GM19452 (cell line): ENCODE measurements around the gene ZNF385A.

Experiments
- ATAC-seq: cut with Tn5 transposase; IDR thresholded peaks from one replicate; pipeline ENCODE4 v1.9.1; 2021; ENCODE audit not compliant: unreplicated experiment

The ZNF385A gene

GRCh38 chr12:54384591-54385041, at the start of gene ZNF385A:
Gene ZNF385A (minus strand): TSS chr12:54384733. CDS start chr12:54384514, 219 bp downstream.
- peak; percentile 53 for ATAC-seq

DNA sequence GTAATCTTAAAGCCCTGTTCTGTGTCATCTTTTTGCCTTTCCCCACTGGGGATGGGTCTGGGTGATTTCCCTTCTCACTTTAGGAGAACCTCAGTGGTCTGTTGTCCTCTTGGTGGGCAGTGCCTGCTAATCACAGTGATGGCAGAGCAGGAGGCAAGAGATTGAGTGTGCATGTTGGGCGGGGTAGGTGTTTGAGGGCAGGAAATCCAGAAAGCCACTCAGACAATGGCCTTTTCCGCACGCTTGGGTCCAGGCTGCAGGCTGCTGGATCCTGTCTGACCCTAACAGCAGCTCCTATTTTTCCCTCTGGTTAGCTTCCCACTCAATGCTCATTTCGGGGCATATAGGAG, 48.3 kb upstream of the ZNF385A start:
- ATAC-seq: no peak

GRCh38 chr12:54431911-54432814, 47.6 kb upstream of the ZNF385A start:
- no peak for ATAC-seq

- ATAC-seq: no peak
Observed at GRCh38 chr12:54430471-54431069, 46.0 kb upstream of the ZNF385A start.

DNA sequence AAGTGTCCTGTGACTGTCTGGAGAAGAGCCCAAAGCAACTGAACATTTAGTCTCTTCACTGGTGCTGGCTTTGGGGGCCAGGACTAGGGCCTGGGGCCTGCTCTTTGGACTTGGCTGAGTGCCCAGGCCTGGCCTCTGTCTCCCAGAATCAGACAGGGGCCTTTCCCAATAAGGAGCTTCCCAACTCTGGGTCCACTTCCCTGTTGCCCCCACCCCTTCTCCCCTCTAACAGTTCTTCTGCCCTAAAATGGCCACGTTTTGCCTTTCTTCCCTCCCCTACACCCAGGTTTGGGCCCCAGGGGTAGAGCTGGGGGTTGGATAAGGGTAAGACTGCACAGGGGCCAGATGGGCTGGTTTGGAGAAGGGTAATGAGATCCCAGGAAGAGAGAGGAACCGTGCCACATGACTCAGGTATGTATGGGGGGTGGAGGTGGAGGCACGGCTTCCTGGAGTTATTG, 44.5 kb upstream of the ZNF385A start:
- ATAC-seq: no peak

GRCh38 chr12:54428050-54429013, 43.8 kb upstream of the ZNF385A start:
- ATAC-seq: no peak

GRCh38 chr12:54427106-54427505, 42.6 kb upstream of the ZNF385A start:
- ATAC-seq: no peak

DNA sequence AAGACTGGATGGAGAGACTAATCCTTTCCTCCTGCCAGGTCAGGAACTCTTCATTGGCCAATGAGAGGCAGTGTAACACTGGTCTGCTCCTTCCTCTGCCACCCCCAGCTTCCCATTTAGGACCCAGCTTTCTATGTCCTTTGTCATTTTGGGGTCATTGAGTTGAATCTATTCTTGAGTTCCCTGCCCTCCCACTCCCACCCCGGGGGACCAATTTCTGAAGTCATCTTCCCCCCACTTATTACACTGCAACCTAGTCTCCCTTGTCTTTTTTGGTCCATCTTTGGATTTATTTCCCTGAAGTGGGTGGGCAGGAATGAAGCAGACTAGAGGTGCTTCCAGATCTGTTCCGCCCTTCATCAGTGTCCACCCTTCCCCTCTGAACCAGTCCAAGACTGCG, 42.2 kb upstream of the ZNF385A start:
- ATAC-seq: no peak

DNA sequence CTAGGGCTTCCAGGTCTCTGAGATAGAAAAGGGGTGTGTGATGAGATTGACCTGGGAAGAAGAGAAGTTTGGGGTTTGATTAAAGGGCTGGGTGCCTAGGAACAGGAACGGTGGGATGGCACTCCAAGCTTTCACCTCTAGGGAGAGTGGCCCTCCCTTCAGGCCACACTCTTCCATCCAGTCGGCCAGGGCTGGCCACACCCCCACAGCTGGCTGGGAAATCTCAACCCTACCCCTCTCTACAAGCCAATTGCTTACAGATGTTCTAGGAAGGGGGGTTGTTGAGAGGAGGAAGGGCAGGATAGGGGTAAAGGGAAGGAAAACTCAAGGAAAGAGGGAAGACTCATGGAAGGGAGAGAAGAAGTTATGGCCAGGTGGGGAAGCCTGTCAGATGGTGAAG, 41.2 kb upstream of the ZNF385A start:
- ATAC-seq: no peak

DNA sequence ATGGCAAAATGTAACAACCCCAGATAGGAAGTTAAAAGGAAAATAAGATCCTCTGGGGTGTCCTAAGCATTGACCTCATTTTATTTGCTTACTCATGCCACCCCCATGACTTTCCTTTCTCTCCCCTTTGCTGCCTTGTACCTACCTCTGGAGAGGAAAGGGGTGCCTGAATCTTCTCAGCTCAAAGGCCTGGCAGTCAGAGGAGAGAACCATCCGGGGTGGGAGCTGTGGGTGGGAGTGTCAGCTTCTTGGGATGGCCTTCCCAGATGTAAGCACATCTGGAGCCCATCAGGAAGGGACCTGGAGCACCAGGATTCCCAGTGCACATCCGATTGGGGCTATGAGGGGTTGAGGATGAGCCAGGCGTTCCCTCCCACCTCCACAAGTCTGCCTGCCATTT, 39.7 kb upstream of the ZNF385A start:
- ATAC-seq: no peak

DNA sequence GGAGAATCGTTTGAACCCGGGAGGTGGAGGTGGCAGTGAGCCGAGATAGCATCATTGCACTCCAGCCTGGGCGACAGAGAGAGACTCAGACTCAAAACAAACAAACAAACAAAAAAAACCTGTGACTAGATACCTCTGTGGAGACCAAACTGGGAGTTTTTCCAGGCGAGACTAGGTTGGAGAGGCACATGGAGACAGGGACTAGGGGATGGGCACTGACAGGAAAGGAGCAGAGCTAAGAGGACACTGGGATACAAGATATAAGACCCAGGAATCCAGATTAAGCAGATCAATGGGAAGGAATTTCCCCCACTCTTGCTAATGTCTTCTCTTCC, 39.2 kb upstream of the ZNF385A start:
- no peak for ATAC-seq

DNA sequence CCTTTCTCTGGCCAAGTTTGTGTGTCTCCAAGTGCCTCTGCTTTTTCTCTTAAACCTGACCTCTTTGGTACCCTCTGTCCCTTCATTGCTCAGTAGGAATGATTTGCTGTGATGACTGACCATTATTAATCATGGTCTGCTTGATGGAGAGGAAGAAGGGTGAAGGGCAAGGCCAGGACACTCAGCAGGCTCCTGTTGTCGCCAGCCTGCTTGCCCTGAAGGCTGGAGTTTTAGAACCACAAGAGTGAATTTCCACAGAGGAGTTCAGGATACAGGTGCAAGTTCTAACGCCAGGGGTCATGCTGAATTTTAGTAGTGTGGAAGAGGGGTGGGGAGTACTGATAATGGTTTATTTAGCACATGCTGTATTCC, 37.3 kb upstream of the ZNF385A start:
- no peak for ATAC-seq

GRCh38 chr12:54421175-54421878, 36.8 kb upstream of the ZNF385A start:
- no peak for ATAC-seq

- no peak for ATAC-seq
Observed at GRCh38 chr12:54420766-54421144, 36.2 kb upstream of the ZNF385A start.

GRCh38 chr12:54419088-54419887, 34.8 kb upstream of the ZNF385A start, which contains the start of gene ITGA5:
Gene ITGA5 (minus strand): TSS chr12:54419266. CDS start chr12:54419198, 68 bp downstream.
- no peak for ATAC-seq

GRCh38 chr12:54418441-54419087, 34.0 kb upstream of the ZNF385A start:
- no peak for ATAC-seq

- no peak for ATAC-seq
Observed at GRCh38 chr12:54417712-54418440, 33.3 kb upstream of the ZNF385A start.

DNA sequence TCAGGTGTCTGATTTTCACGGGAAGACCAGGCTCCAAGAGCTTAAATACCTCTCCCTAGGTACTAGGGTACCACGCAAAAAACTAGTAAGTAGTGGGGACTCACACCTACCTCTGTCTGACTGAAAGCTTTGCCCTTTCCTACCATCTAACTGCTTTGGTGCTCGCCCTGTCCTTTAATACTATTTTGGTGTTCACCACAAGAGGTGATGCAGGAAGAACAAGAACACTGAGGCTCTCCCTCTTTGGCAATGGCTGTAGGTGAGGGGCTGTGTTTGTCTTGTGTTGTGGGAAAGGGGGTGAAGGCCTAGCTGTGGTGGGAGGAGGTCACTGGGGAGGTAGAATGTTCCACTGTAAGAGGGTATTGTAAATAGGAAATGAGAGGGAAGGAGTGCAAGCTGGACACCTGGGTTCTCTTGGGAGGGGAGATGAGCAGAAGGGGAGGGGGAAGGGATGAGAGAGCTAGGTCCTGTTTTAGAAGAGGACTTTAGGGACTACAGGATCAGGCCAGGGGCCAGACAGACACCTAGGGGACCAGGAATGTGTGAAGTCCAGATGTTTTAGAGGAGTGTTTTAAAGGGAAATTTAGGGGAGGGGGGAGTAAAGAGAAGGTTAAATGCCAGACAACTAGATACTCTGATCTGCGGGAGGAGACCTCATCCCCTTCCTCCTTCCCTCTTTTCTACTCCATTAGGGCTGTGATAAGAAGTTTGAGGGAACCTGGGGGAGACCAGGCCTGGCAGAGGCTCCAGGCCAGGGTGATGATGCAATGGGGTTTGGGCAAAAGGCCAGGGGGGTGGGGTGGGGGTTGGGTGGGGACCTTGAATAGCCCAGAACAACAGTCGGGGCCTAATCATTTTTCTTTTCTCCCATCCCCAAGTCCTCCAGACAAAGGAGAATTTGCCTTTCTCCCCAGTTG, 32.4 kb upstream of the ZNF385A start:
- ATAC-seq: no peak
